ENCODE measurements around the gene SCN9A. TPM values are rescaled to one million over a fixed set of nuclear protein-coding genes. Genes with fewer than 3 reads are reported as not detected.

SCN9A gene
- total and polyA plus RNA-seq, 2 donors (not counting 1 experiment from before 2014, with no cell fraction given) = 64.2 to 105 TPM

DNA sequence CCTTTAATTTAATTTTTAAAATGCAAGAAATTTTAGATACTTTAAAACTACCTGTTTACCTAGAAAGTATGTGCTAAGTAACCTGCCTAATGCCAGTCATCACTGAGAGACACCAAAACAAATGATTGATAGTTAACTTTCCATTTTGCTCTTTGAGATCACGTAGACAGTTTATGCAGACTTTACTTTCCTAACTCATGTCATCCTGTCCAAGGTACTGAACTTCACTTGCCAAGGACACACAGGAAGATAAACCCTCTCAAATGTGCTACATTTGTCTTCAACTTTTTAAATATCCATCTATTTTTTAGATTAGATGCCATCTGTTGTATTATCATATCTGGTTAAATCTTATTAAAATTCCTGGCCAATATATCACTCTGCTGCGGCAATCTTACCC lies 227.9 kb downstream of the SCN9A start:
- no peaks in the 10 kb centered on the region for H3K27me3 ChIP-seq (ENCODE audit: control insufficient read depth, insufficient read depth, low read length)
- H4K20me1 ChIP-seq (ENCODE audit: control insufficient read depth, extremely low read depth, insufficient read depth, low read length) = no peaks in the 10 kb centered on the region
- H3K36me3 ChIP-seq (ENCODE audit: control insufficient read depth, insufficient read depth, low read length) = no peaks in the 10 kb centered on the region
- H3K4me3 ChIP-seq (replicated peaks in 1 of 4; ENCODE audit: control extremely low read depth in 1 of 4, insufficient read depth in 1 of 4, low read depth in 3 of 4, low read length in 4 of 4) = no peak overlapping the region
- no peak overlapping the region for H3K4me2 ChIP-seq (ENCODE audit: extremely low read depth, insufficient read depth, low read length)
- no peak for TF ChIP-seq EZH2 (IDR thresholded peaks at IDR 0.05; ENCODE audit: low read length, missing control alignments)
- TF ChIP-seq, protein P1, sequence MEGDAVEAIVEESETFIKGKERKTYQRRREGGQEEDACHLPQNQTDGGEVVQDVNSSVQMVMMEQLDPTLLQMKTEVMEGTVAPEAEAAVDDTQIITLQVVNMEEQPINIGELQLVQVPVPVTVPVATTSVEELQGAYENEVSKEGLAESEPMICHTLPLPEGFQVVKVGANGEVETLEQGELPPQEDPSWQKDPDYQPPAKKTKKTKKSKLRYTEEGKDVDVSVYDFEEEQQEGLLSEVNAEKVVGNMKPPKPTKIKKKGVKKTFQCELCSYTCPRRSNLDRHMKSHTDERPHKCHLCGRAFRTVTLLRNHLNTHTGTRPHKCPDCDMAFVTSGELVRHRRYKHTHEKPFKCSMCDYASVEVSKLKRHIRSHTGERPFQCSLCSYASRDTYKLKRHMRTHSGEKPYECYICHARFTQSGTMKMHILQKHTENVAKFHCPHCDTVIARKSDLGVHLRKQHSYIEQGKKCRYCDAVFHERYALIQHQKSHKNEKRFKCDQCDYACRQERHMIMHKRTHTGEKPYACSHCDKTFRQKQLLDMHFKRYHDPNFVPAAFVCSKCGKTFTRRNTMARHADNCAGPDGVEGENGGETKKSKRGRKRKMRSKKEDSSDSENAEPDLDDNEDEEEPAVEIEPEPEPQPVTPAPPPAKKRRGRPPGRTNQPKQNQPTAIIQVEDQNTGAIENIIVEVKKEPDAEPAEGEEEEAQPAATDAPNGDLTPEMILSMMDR (conservative IDR thresholded peaks at IDR 0.05 in 1 of 2, IDR thresholded peaks at IDR 0.05 in 1 of 2; ENCODE audit: low read depth in 1 of 2, low read length in 2 of 2) = no peak
- H3K9ac ChIP-seq (ENCODE audit: insufficient read depth, low read length) = no peak overlapping the region
- DNase-seq (ENCODE audit: low read depth in 2 of 2) = no peak
- H3K27ac ChIP-seq (ENCODE audit: insufficient read depth, low read length) = no peak overlapping the region
- no peaks in the 10 kb centered on the region for H3K4me1 ChIP-seq (ENCODE audit: control insufficient read depth, extremely low read depth, insufficient read depth, low read length)
- H3K9me3 ChIP-seq (ENCODE audit: control insufficient read depth, insufficient read depth, low read depth, low read length) = no peaks in the 10 kb centered on the region
- H3K79me2 ChIP-seq (ENCODE audit: control insufficient read depth, insufficient read depth, low read length) = no peaks in the 10 kb centered on the region
- no peak overlapping the region for H2AFZ ChIP-seq (ENCODE audit: low read length)

Other genes with a start within 250 kb of the SCN9A start
- gene SCN1A, start 247.9 kb downstream of the SCN9A start, total RNA-seq = under 0.01 and 0.50 TPM in 2 replicates
- 0.05 TPM in 1 of 2 replicates, not detected in the other for gene SCN1A, start 247.9 kb downstream of the SCN9A start, polyA plus RNA-seq
- 7.8 and 23.6 TPM in 2 replicates for gene SCN7A, start 118.3 kb upstream of the SCN9A start, total RNA-seq
- gene SCN7A, start 118.3 kb upstream of the SCN9A start, polyA plus RNA-seq = 3.9 and 8.9 TPM in 2 replicates

Data from fibroblast of lung (primary cell).